HepG2 (cell line): ENCODE results near the gene ZNF3.

Experiments
- EZH2 ChIP-seq: conservative IDR thresholded peaks from 2 replicates; pipeline ENCODE4 v1.6.1; 2012; ENCODE audit warnings: mild to moderate bottlenecking, low read depth, low read length, moderate library complexity
- REST ChIP-seq, 2 experiments: IDR thresholded peaks; 2 replicates each; pipeline ENCODE4 v1.6.1; 2011 to 2012; ENCODE audit warnings: low read length in 2 of 2, borderline replicate concordance in 1 of 2, low read depth in 1 of 2, mild to moderate bottlenecking in 1 of 2, moderate library complexity in 1 of 2

DNA sequence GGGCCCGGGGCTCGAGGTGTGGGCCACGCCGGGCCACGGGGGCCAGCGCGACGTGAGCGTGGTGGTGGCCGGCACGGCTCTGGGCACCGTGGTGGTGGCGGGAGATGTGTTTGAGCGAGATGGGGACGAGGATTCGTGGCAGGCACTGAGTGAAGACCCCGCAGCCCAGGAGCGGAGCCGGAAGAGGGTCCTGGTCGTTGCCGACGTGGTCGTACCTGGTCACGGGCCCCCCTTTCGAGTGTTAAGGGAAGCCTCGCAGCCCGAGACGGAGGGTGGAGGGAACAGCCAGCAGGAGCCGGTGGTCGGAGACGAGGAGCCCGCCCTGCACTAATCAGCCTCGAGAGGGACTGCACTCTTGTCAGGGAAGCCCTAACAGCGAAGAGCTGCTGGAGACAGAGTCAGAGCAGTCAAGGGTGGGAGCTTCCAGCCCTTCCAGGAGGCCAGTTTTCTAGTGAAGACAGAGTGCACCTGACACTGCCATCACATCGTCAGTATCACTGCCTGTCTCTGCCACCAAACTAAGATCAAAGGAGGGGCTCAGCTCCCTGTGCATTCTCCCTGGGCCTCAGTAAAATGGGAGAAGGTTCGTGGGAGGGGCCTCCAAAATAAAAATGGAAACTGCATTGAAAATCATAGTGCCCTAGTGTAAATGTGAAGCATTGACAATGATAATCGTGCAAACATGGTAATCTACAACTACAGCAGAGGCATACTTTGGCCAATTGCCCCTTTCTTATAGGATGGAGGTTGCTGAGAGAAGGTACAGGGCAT is 46.5 kb upstream of the ZNF3 start:
- TF ChIP-seq REST (IDR thresholded peaks at IDR 0.05; ENCODE audit: borderline replicate concordance in 1 of 2, low read depth in 1 of 2, low read length in 2 of 2), result no peak
- TF ChIP-seq EZH2, result no peak
